ENCODE data around the gene MAIP1. TPM values are rescaled to one million over a fixed set of nuclear protein-coding genes. Genes with fewer than 3 reads are reported as not detected.
A peak's percentile ranks its signal among the peaks of the same experiment; 100 is the strongest.

Gene MAIP1
- total RNA-seq, 1 donor, result 23.3 TPM

DNA sequence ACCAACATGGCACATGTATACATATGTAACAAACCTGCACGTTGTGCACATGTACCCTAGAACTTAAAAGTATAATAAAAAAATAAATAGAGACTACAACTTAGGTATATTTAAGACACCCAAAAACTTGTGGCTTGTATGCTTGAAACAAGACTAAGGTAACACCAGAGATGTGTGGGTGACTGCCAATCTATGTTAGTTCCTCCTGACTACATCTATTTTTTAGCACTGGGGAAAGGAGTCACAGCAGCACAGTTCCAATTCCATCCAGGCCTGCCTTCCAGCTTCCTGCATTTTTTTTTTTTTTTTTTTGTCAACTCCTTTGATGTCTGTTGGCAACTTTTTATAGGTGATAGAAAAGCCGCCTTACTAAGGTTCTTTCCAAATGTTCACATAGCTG, 26.1 kb upstream of the MAIP1 start:
- DNase-seq (ENCODE audit: low read depth), result no peak
- no peak overlapping the region for H3K4me3 ChIP-seq (ENCODE audit: low read depth, low read length)
- TF ChIP-seq, protein P1, sequence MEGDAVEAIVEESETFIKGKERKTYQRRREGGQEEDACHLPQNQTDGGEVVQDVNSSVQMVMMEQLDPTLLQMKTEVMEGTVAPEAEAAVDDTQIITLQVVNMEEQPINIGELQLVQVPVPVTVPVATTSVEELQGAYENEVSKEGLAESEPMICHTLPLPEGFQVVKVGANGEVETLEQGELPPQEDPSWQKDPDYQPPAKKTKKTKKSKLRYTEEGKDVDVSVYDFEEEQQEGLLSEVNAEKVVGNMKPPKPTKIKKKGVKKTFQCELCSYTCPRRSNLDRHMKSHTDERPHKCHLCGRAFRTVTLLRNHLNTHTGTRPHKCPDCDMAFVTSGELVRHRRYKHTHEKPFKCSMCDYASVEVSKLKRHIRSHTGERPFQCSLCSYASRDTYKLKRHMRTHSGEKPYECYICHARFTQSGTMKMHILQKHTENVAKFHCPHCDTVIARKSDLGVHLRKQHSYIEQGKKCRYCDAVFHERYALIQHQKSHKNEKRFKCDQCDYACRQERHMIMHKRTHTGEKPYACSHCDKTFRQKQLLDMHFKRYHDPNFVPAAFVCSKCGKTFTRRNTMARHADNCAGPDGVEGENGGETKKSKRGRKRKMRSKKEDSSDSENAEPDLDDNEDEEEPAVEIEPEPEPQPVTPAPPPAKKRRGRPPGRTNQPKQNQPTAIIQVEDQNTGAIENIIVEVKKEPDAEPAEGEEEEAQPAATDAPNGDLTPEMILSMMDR (IDR thresholded peaks at IDR 0.05; ENCODE audit: insufficient read depth, low read length), result no peak

DNA sequence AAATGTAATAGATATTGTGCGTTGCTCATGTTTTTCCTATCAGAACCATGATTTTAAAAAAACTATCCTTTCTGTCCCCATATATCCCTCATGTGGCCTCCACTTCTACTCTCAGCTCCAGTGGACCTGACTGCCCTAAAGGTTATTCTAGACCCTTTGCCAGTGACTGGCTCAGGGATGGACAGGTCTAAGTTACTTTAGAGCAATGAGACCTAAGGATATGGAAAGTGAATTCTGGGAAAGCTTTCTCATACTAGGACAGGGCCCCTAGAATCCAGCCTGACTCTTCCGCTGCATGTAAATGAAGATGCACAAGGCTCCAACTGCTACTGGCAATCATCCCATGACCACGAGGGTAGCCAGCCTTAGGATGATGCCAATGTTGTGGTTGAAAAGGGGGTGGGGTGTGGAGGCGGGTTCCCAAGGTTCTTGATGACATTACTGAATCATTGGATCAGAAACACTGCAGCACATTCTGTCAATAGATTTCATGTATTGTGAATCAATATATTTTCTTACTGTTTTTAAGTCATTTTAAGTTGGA, 23.0 kb upstream of the MAIP1 start:
- H3K4me3 ChIP-seq (ENCODE audit: low read depth, low read length), result no peak overlapping the region
- TF ChIP-seq, protein P1 (IDR thresholded peaks at IDR 0.05; ENCODE audit: insufficient read depth, low read length), result no peak
- DNase-seq (ENCODE audit: low read depth), result no peak

DNA sequence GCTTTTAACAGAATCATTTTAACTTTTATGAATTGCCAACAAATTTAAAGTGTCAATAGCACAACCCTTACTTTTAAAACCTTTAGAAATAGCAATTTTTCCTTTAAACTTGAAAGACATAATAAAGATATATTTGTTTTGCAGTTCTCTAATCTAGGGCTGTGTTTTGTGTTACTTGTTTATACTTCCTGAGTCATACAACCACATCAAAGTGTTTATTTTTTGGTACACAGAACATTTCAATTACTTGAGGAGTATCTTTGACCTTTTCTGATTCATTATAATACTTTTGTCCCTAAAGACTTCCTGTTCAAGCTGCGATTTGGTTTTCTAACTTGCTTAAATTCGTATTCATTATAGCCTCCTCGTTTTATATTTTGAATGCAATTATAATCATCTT, 21.9 kb upstream of the MAIP1 start:
- DNase-seq (ENCODE audit: low read depth), result no peak
- TF ChIP-seq, protein P1 (IDR thresholded peaks at IDR 0.05; ENCODE audit: insufficient read depth, low read length), result no peak

DNA sequence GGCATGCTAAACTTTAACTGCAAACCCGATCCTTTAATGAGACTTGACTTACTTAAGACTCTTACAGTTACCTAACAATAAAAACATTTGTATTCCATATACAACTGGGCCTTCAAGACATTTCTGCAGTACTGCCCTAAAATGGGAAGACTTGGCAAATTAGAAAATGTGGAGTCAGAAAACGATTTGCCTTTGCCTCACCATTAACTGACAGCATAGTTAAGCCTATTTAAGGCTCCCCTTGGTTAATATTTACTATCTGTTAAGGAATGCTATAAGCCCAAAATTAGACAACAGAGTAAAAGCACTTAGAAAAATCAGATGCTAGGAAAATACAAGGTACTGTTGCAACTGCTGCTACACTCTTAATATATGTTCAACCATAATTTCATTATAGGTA, 18.8 kb upstream of the MAIP1 start:
- no peak overlapping the region for H3K4me3 ChIP-seq (ENCODE audit: low read depth, low read length)
- TF ChIP-seq, protein P1 (IDR thresholded peaks at IDR 0.05; ENCODE audit: insufficient read depth, low read length), result no peak
- no peak for DNase-seq (ENCODE audit: low read depth)

More for the DNA sequence above, 21.9 kb upstream of the MAIP1 start:
- no peak overlapping the region for H3K4me3 ChIP-seq (ENCODE audit: low read depth, low read length)

DNA sequence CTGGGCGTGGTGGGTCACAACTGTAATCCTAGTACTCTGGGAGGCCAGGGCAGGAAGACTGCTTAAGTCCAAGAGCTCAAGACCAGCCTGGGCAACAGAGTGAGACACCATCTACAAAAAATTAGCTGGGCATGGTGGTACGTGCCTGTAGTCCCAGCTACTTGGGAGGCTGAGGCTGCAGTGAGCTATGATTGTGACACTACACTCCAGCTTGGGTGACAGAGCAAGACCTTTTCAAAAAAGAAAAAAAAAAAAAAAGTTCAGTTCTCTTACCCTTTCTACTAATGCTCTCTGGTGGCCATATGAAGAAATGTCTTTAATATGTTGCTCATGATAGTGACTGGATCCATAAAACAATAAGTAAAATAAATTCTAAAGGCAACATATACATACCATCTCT, 15.0 kb upstream of the MAIP1 start:
- DNase-seq (ENCODE audit: low read depth), result peak; percentile 27
- TF ChIP-seq, protein P1 (IDR thresholded peaks at IDR 0.05; ENCODE audit: insufficient read depth, low read length), result peak; percentile 31
- no peak overlapping the region for H3K4me3 ChIP-seq (ENCODE audit: low read depth, low read length)

DNA sequence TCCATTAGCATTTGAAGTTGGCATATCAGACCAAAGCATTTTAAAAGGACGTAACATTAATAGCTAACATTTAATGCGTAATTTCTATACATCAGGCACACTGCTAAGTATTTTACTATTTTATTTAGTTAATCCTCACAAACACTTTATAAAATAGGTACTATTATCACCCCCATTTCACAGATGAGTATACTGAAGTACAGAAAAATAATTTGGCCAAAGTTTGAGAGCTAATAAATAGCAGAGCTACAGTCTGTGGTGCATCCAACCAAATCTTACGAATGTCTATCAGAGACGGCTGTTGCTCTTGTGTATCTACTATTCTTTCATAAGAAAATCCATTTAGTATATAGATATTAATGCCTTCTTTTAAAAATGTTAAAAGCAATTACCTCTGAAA, 12.0 kb upstream of the MAIP1 start:
- H3K4me3 ChIP-seq (ENCODE audit: low read depth, low read length), result no peak overlapping the region
- TF ChIP-seq, protein P1 (IDR thresholded peaks at IDR 0.05; ENCODE audit: insufficient read depth, low read length), result no peak
- DNase-seq (ENCODE audit: low read depth), result no peak

DNA sequence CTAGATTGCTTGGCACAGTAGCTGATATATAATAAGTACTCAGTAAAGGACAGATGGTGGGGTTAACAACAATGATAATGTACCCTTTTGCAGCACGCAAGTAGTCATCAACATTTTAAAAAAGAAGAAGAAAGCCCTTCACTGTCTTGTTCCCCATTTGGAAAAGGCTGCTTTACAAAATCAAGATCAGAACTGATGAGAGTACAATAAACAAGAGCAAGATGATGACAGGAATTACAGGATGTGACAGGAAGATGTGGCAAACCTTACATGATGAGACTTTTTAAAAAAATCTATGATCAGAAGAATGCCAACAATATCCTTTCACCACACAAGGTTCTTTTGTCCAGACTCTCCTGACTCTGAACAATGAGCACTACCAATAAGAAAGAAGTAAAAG, 9.2 kb upstream of the MAIP1 start:
- no peak for DNase-seq (ENCODE audit: low read depth)
- TF ChIP-seq, protein P1 (IDR thresholded peaks at IDR 0.05; ENCODE audit: insufficient read depth, low read length), result no peak
- H3K4me3 ChIP-seq (ENCODE audit: low read depth, low read length), result no peak overlapping the region

All from fibroblast of the aortic adventitia (primary cell).